ENCODE measurements around the gene ADAM22. TPM values are rescaled to one million over a fixed set of nuclear protein-coding genes. Genes with fewer than 3 reads are reported as not detected.

Gene ADAM22
- total and polyA plus RNA-seq, 10 of the 15 experiments (the other 5 are each of a cell fraction or from before 2014, with no cell fraction given), result 1.4 to 24.5 (median 7.6) TPM

GRCh38 chr7:88202278-88202677 is 268.2 kb downstream of the ADAM22 start (continued):
- TF ChIP-seq CEBPZ (IDR thresholded peaks at IDR 0.05; ENCODE audit: low read depth, low read length) (no peak), HDGF (IDR thresholded peaks at IDR 0.05) (no peak), SP1 (IDR thresholded peaks at IDR 0.05; ENCODE audit: low read depth, low read length) (no peak), WRNIP1 (IDR thresholded peaks at IDR 0.05; ENCODE audit: borderline replicate concordance, low read depth, low read length) (no peak), SREBF1 (IDR thresholded peaks at IDR 0.05; ENCODE audit: low read length) (no peak), NFYB (IDR thresholded peaks at IDR 0.05; ENCODE audit: insufficient read depth, low read depth, low read length) (no peak), GATAD2B (conservative IDR thresholded peaks at IDR 0.05; ENCODE audit: low read depth) (no peak), E4F1 (IDR thresholded peaks at IDR 0.05; ENCODE audit: borderline replicate concordance, partially characterized antibody) (no peak), ZNF217 (IDR thresholded peaks at IDR 0.05) (0 out of 2 replicates have a peak, but pooled peaks have one; percentile 30), IKZF1 (conservative IDR thresholded peaks at IDR 0.05) (no peak), IRF3 (IDR thresholded peaks at IDR 0.05) (no peak), KLF5 (IDR thresholded peaks at IDR 0.05; ENCODE audit: partially characterized antibody) (no peak), NFXL1 (IDR thresholded peaks at IDR 0.05; ENCODE audit: borderline replicate concordance) (no peak), ZNF622 (IDR thresholded peaks at IDR 0.05) (no peak), RAD21 (IDR thresholded peaks at IDR 0.05; ENCODE audit: insufficient read depth, low read depth, low read length) (no peak), BACH1 (IDR thresholded peaks at IDR 0.05; ENCODE audit: borderline replicate concordance) (peak; percentile 86; the same call in 1 of the 2 replicates), POLR2AphosphoS5 (IDR thresholded peaks at IDR 0.05; ENCODE audit: low read length) (peak; percentile 18; the same call in 1 of the 2 replicates), NFYA (IDR thresholded peaks at IDR 0.05; ENCODE audit: borderline replicate concordance, low read depth, low read length) (no peak), DPF2 (IDR thresholded peaks at IDR 0.05) (peak; percentile 71), CEBPB (IDR thresholded peaks at IDR 0.05; ENCODE audit: borderline replicate concordance in 1 of 2, low read depth in 2 of 2, low read length in 2 of 2) (no peak), PAX8 (IDR thresholded peaks at IDR 0.05) (no peak), PAX5 (IDR thresholded peaks at IDR 0.05; ENCODE audit: borderline replicate concordance, low read depth, low read length) (no peak), POLR2A (IDR thresholded peaks at IDR 0.05; ENCODE audit: low read depth, low read length) (no peak), MAX (IDR thresholded peaks at IDR 0.05; ENCODE audit: low read depth, low read length) (no peak), CREB1 (IDR thresholded peaks at IDR 0.05; ENCODE audit: low read depth) (no peak)
- TF ChIP-seq, protein P1, sequence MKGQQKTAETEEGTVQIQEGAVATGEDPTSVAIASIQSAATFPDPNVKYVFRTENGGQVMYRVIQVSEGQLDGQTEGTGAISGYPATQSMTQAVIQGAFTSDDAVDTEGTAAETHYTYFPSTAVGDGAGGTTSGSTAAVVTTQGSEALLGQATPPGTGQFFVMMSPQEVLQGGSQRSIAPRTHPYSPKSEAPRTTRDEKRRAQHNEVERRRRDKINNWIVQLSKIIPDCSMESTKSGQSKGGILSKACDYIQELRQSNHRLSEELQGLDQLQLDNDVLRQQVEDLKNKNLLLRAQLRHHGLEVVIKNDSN (IDR thresholded peaks at IDR 0.05; ENCODE audit: borderline replicate concordance, extremely low read length, insufficient read depth, low read depth, low read length), result no peak

Data from GM12878 (cell line).